Panc1 (cell line): ENCODE measurements around the gene PPP1R26. TPM values are rescaled to one million over a fixed set of nuclear protein-coding genes. Genes with fewer than 3 reads are reported as not detected.

Experiments
- ATAC-seq: fragments of 200-7000 bp; cut with Tn5 transposase; 2 replicates; pipeline ENCODE4 v1.9.1; 2020; ENCODE audit warnings: mild to moderate bottlenecking, moderate library complexity
- BruUV-seq: library from RNA; stranded (reverse); fragments of 400-500 nt; replicated peaks from 2 replicates; lab custom pipeline; 2021; lab: Mats Ljungman, UMichigan
- CTCF ChIA-PET: fragments of 300-600 bp; sonication (Branson Sonifier 250); formaldehyde crosslinking; loops from one replicate; lab custom pipeline; 2022; ENCODE audit warnings: antibody characterized with exemption; lab: Charles Lee
- POLR2A ChIA-PET: fragments of 300-600 bp; sonication (Branson Sonifier 250); formaldehyde crosslinking; loops from one replicate; lab custom pipeline; 2022; ENCODE audit warnings: antibody characterized with exemption; lab: Charles Lee
- DNase-seq: peaks from one replicate; pipeline ENCODE4 v3.0.0-alpha.2; 2010; ENCODE audit warnings: low read depth, low spot score
- H3K27ac ChIP-seq: 2 replicates; pipeline ENCODE4 v1.5.1; 2011; ENCODE audit warnings: mild to moderate bottlenecking, low read length, inconsistent platforms
- H3K27me3 ChIP-seq: fragments of 200-500 bp; sonication (Bioruptor generic); 2 replicates; pipeline ENCODE4 v1.6.0; 2014; ENCODE audit warnings: low read length, inconsistent platforms; ENCODE audit not compliant: control insufficient read depth, insufficient read depth
- H3K36me3 ChIP-seq: fragments of 200-500 bp; sonication (Bioruptor generic); 2 replicates; pipeline ENCODE4 v1.5.1; 2014; ENCODE audit warnings: inconsistent platforms, mild to moderate bottlenecking, low read length, moderate library complexity; ENCODE audit not compliant: control insufficient read depth, insufficient read depth
- H3K4me1 ChIP-seq: 2 replicates; pipeline ENCODE4 v1.5.1; 2011; ENCODE audit warnings: inconsistent platforms, mild to moderate bottlenecking, low read length, moderate library complexity; ENCODE audit not compliant: control insufficient read depth, insufficient read depth
- H3K4me3 ChIP-seq, 2 experiments: 2 replicates each; pipeline ENCODE4 v1.5.1; 2011 to 2012; ENCODE audit warnings: low read depth in 2 of 2, low read length in 2 of 2, mild to moderate bottlenecking in 2 of 2, inconsistent platforms in 1 of 2, moderate library complexity in 1 of 2
- H3K9me3 ChIP-seq: fragments of 200-500 bp; sonication (Bioruptor generic); 2 replicates; pipeline ENCODE4 v1.5.1; 2014; ENCODE audit warnings: low read depth, mild to moderate bottlenecking, inconsistent platforms, low read length, moderate library complexity; ENCODE audit not compliant: control insufficient read depth, insufficient read depth
- CTCF ChIP-seq: fragments of 450-650 bp; IDR thresholded peaks from 2 replicates; pipeline ENCODE4 v1.5.1; 2017; ENCODE audit warnings: mild to moderate bottlenecking
- POLR2AphosphoS5 ChIP-seq: IDR thresholded peaks from 2 replicates; pipeline ENCODE4 v1.6.1; 2012; ENCODE audit warnings: mild to moderate bottlenecking, low read depth, low read length, moderate library complexity
- REST ChIP-seq, 2 experiments: IDR thresholded peaks; 2 replicates each; pipeline ENCODE4 v1.6.1; 2011 to 2012; ENCODE audit warnings: low read depth in 2 of 2, control low read depth in 1 of 2, low read length in 1 of 2, mild to moderate bottlenecking in 1 of 2, moderate library complexity in 1 of 2; ENCODE audit not compliant: insufficient read depth in 1 of 2
- SIN3A ChIP-seq: IDR thresholded peaks from 2 replicates; pipeline ENCODE4 v1.6.1; 2012; ENCODE audit warnings: low read depth, mild to moderate bottlenecking, low read length, moderate library complexity, borderline replicate concordance; ENCODE audit not compliant: insufficient read depth
- TCF7L2 ChIP-seq: IDR thresholded peaks from 2 replicates; pipeline ENCODE4 v1.6.1; 2011; ENCODE audit warnings: mild to moderate bottlenecking, low read depth, low read length, inconsistent platforms
- in situ Hi-C: cut with HindIII; loops from 2 replicates; pipeline ENCODE4 v1.10.0; 2016; ENCODE audit warnings: low sequenced_read_pairs, low pct_unique_long_range_greater_than_20kb
- intact Hi-C: fragments of 100-400 bp; cut with micrococcal nuclease; formaldehyde crosslinking; loops from one replicate; pipeline ENCODE4 v1.10.0; 2022; ENCODE audit not compliant: unreplicated experiment
- total RNA-seq: library from RNA; stranded (reverse); gene quantifications from one replicate; pipeline ENCODE4 v1.2.1, GENCODE V29; 2021; ENCODE audit not compliant: unreplicated experiment

Gene PPP1R26
- total RNA-seq, 1 experiment from 2014 or later: 17.5 TPM

GRCh38 chr9:135485832-135486231 lies 6.2 kb downstream of the PPP1R26 start:
- in situ Hi-C loops (no loop called here), intact Hi-C loops (no loop called here)
- no peaks in the 10 kb centered on the region for H3K4me1 ChIP-seq
- peaks cover 3% of the 10 kb centered on the region for H3K36me3 ChIP-seq
- H3K4me3 ChIP-seq: no peak overlapping the region
- no peak overlapping the region for H3K27ac ChIP-seq
- BruUV-seq: no TSS peak
- POLR2A ChIA-PET: no interaction called here
- no peak for ATAC-seq
- no peaks in the 10 kb centered on the region for H3K27me3 ChIP-seq
- DNase-seq: no peak
- CTCF ChIA-PET: no interaction called here
- no peak for TF ChIP-seq SIN3A
- no peak for TF ChIP-seq TCF7L2
- H3K9me3 ChIP-seq: no peaks in the 10 kb centered on the region

GRCh38 chr9:135486267-135487065 lies 6.9 kb downstream of the PPP1R26 start:
- no peak overlapping the region for H3K27ac ChIP-seq
- intact Hi-C loops: no loop called here
- H3K27me3 ChIP-seq: no peaks in the 10 kb centered on the region
- ATAC-seq (no peak), DNase-seq (no peak)
- TF ChIP-seq CTCF (no peak), POLR2AphosphoS5 (no peak), TCF7L2 (no peak), SIN3A (no peak), REST (IDR thresholded peaks at IDR 0.05; ENCODE audit: insufficient read depth in 1 of 2, low read depth in 2 of 2, low read length in 1 of 2) (no peak)
- no peak overlapping the region for H3K4me3 ChIP-seq
- POLR2A ChIA-PET: no interaction called here
- peaks cover 3% of the 10 kb centered on the region for H3K36me3 ChIP-seq
- H3K4me1 ChIP-seq: no peaks in the 10 kb centered on the region
- CTCF ChIA-PET: no interaction called here
- no TSS peak for BruUV-seq
- in situ Hi-C loops: no loop called here
- no peaks in the 10 kb centered on the region for H3K9me3 ChIP-seq
